ENCODE data around the gene RHOT2. TPM values are rescaled to one million over a fixed set of nuclear protein-coding genes. Genes with fewer than 3 reads are reported as not detected.

RHOT2 gene
- total and polyA plus RNA-seq, 2 donors (not counting 3 experiments of a cell fraction or from before 2014, with no cell fraction given), result 106 to 139 TPM

DNA sequence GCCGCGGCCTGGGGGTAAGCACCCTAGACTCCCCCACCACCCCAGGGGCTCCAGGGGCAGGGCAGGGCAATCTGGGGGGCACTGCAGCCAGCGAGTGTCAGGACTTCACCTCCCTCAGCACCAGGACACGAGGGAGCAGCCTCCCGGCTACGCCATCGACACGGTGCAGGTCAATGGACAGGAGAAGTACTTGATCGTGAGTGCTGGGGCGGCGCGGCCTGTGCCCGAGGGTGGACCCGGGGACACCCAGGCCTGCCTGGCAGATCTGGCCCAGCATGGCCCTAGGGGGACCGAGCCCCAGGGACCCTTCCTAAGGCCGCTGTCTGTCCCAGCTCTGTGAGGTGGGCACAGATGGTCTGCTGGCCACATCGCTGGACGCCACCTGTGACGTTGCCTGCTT is 4.4 kb downstream of the RHOT2 start:
- POLR2A ChIA-PET, result no interaction called here

GRCh38 chr16:672851-673250 is 4.9 kb downstream of the RHOT2 start:
- H3K36me3 ChIP-seq (ENCODE audit: control insufficient read depth in 2 of 2, extremely low read depth in 1 of 2, insufficient read depth in 2 of 2, low read length in 2 of 2), result peaks cover 5 to 35% of the 10 kb centered on the region in 2 experiments
- peaks cover 18% of the 10 kb centered on the region for H3K79me2 ChIP-seq (ENCODE audit: control insufficient read depth, insufficient read depth, low read length)
- CTCF ChIA-PET, result no interaction called here
- no peaks in the 10 kb centered on the region for H3K4me1 ChIP-seq (ENCODE audit: control insufficient read depth, extremely low read depth, insufficient read depth, low read length)
- H3K27me3 ChIP-seq (ENCODE audit: control insufficient read depth in 2 of 2, insufficient read depth in 2 of 2, low read length in 2 of 2), result no peaks in the 10 kb centered on the region
- BruUV-seq (replicated peaks), result no TSS peak
- H4K20me1 ChIP-seq (replicated peaks; ENCODE audit: control insufficient read depth, extremely low read depth, insufficient read depth, low read length), result no peaks in the 10 kb centered on the region
- no peak overlapping the region for H2AFZ ChIP-seq (ENCODE audit: low read depth, low read length)
- H3K4me2 ChIP-seq (ENCODE audit: insufficient read depth, low read length), result no peak overlapping the region
- intact Hi-C loops (cut with micrococcal nuclease) (no loop called here), dilution Hi-C loops (cut with MboI; ENCODE audit: extremely low pct_ligation_motif_present, low sequenced_read_pairs) (no loop called here)
- no peak overlapping the region for H3K9ac ChIP-seq (replicated peaks; ENCODE audit: extremely low read depth, insufficient read depth, low read length)
- no peaks in the 10 kb centered on the region for H3K9me1 ChIP-seq (replicated peaks; ENCODE audit: control insufficient read depth, extremely low read depth, insufficient read depth, low read length)
- no peaks in the 10 kb centered on the region for H3K9me3 ChIP-seq (replicated peaks; ENCODE audit: control insufficient read depth, insufficient read depth, low read length)
- H3K4me3 ChIP-seq (replicated peaks in 1 of 3; ENCODE audit: insufficient read depth in 1 of 3, low read depth in 1 of 3, low read length in 3 of 3), result no peak overlapping the region
- TF ChIP-seq GATA2 (IDR thresholded peaks at IDR 0.05; ENCODE audit: insufficient read depth, insufficient read length, low read depth, low read length), result no peak
- no peak for TF ChIP-seq FOS (IDR thresholded peaks at IDR 0.05; ENCODE audit: borderline replicate concordance, insufficient read depth, low read length)
- no peak for TF ChIP-seq EZH2 (IDR thresholded peaks at IDR 0.05; ENCODE audit: borderline replicate concordance, low read depth, low read length, severe bottlenecking)
- no peak for TF ChIP-seq MAX (IDR thresholded peaks at IDR 0.05; ENCODE audit: insufficient read depth, insufficient read length)
- no peak for TF ChIP-seq POLR2A (IDR thresholded peaks at IDR 0.05; ENCODE audit: low read depth, low read length)
- TF ChIP-seq JUN (IDR thresholded peaks at IDR 0.05; ENCODE audit: borderline replicate concordance, insufficient read depth, insufficient read length, low read depth), result no peak
- TF ChIP-seq, protein P1, sequence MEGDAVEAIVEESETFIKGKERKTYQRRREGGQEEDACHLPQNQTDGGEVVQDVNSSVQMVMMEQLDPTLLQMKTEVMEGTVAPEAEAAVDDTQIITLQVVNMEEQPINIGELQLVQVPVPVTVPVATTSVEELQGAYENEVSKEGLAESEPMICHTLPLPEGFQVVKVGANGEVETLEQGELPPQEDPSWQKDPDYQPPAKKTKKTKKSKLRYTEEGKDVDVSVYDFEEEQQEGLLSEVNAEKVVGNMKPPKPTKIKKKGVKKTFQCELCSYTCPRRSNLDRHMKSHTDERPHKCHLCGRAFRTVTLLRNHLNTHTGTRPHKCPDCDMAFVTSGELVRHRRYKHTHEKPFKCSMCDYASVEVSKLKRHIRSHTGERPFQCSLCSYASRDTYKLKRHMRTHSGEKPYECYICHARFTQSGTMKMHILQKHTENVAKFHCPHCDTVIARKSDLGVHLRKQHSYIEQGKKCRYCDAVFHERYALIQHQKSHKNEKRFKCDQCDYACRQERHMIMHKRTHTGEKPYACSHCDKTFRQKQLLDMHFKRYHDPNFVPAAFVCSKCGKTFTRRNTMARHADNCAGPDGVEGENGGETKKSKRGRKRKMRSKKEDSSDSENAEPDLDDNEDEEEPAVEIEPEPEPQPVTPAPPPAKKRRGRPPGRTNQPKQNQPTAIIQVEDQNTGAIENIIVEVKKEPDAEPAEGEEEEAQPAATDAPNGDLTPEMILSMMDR (IDR thresholded peaks at IDR 0.05; ENCODE audit: extremely low read depth in 1 of 2, insufficient read depth in 1 of 2, low read depth in 1 of 2, low read length in 2 of 2), result no peak
- TF ChIP-seq MYC (IDR thresholded peaks at IDR 0.05; ENCODE audit: low read depth, low read length), result no peak
- TF ChIP-seq POLR2AphosphoS5 (IDR thresholded peaks at IDR 0.05; ENCODE audit: insufficient read depth, low read depth, low read length), result no peak
- FAIRE-seq, result no peak
- DNase-seq (ENCODE audit: low read depth, low spot score), result no peak
- no peak overlapping the region for H3K27ac ChIP-seq (ENCODE audit: insufficient read depth, low read depth, low read length)
- POLR2A ChIA-PET, result no interaction called here

More for the DNA sequence above, 4.4 kb downstream of the RHOT2 start:
- FAIRE-seq (no peak), DNase-seq (ENCODE audit: low read depth, low spot score) (no peak)
- no peaks in the 10 kb centered on the region for H4K20me1 ChIP-seq (replicated peaks; ENCODE audit: control insufficient read depth, extremely low read depth, insufficient read depth, low read length)
- H2AFZ ChIP-seq (ENCODE audit: low read depth, low read length), result no peak overlapping the region
- H3K4me1 ChIP-seq (ENCODE audit: control insufficient read depth, extremely low read depth, insufficient read depth, low read length), result no peaks in the 10 kb centered on the region
- BruUV-seq (replicated peaks), result no TSS peak
- peaks cover 18% of the 10 kb centered on the region for H3K79me2 ChIP-seq (ENCODE audit: control insufficient read depth, insufficient read depth, low read length)
- no peak overlapping the region for H3K4me3 ChIP-seq (replicated peaks in 1 of 3; ENCODE audit: insufficient read depth in 1 of 3, low read depth in 1 of 3, low read length in 3 of 3)
- H3K36me3 ChIP-seq (ENCODE audit: control insufficient read depth in 2 of 2, extremely low read depth in 1 of 2, insufficient read depth in 2 of 2, low read length in 2 of 2), result peaks cover 5 to 35% of the 10 kb centered on the region in 2 experiments
- H3K27ac ChIP-seq (ENCODE audit: insufficient read depth, low read depth, low read length), result no peak overlapping the region
- no peaks in the 10 kb centered on the region for H3K9me3 ChIP-seq (replicated peaks; ENCODE audit: control insufficient read depth, insufficient read depth, low read length)
- no peak overlapping the region for H3K9ac ChIP-seq (replicated peaks; ENCODE audit: extremely low read depth, insufficient read depth, low read length)
- H3K4me2 ChIP-seq (ENCODE audit: insufficient read depth, low read length), result no peak overlapping the region
- H3K27me3 ChIP-seq (ENCODE audit: control insufficient read depth in 2 of 2, insufficient read depth in 2 of 2, low read length in 2 of 2), result no peaks in the 10 kb centered on the region
- dilution Hi-C loops (cut with MboI; ENCODE audit: extremely low pct_ligation_motif_present, low sequenced_read_pairs) (no loop called here), intact Hi-C loops (cut with micrococcal nuclease) (no loop called here)
- CTCF ChIA-PET, result no interaction called here
- H3K9me1 ChIP-seq (replicated peaks; ENCODE audit: control insufficient read depth, extremely low read depth, insufficient read depth, low read length), result no peaks in the 10 kb centered on the region
- TF ChIP-seq POLR2A (IDR thresholded peaks at IDR 0.05; ENCODE audit: low read depth, low read length), result no peak
- TF ChIP-seq GATA2 (IDR thresholded peaks at IDR 0.05; ENCODE audit: insufficient read depth, insufficient read length, low read depth, low read length), result no peak

All from endothelial cell of umbilical vein (primary cell).